NCI-H2196 treated with DMSO at 0.1 percent for 48 hours (cell line): ENCODE results near the gene DCST2.
A peak's percentile ranks its signal among the peaks of the same experiment; 100 is the strongest.

ENCODE experiments used
- DNase-seq: peaks from one replicate; lab custom pipeline; 2025; ENCODE audit not compliant: unreplicated experiment; lab: John Stamatoyannopoulos, UW

DCST2 gene

GRCh38 chr1:155030243-155030795, 3.3 kb downstream of the DCST2 start:
- no peak for DNase-seq

- no peak for DNase-seq
Measured at GRCh38 chr1:155029513-155030242, 3.9 kb downstream of the DCST2 start.

- no peak for DNase-seq
Measured at GRCh38 chr1:155026588-155026987, 7.0 kb downstream of the DCST2 start.

- no peak for DNase-seq
Measured at GRCh38 chr1:155026154-155026553, 7.4 kb downstream of the DCST2 start.

DNA sequence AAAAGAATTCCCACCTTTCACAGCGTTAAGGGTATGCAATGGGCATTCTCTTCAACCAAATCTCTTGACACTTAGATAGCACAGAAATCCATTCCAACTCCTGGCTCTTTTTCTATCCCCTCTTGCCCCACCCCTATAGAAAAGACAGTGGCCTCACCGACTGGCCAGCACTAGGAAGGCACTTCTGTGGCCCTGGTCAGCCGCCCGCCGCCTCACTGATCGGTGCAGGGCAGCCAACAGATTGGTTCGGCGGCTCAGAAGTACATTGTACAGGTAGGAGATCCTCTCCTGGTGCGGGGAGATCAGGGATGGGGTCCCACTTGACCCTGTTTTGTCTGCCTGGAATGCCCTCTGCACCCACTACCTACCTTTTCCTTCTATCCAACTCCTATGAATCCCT, 9.3 kb downstream of the DCST2 start:
- DNase-seq, result no peak

- no peak for DNase-seq
Measured at GRCh38 chr1:155023627-155024026, 10.0 kb downstream of the DCST2 start.

DNA sequence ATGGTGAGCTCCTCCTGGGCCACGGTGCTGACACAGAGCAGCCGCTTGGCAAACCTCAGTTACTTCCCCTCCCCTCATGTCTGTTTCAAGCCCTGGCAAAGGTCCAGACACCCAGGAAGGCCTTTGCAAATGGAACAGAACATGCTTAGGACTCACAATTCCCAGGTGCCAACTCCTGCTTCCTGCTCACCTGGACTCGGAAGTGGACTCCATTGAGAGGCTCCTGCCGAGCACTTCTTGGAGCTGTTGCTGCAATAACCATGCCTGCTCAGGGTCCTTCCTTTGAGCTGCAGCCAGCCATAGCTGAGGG, 10.7 kb downstream of the DCST2 start:
- no peak for DNase-seq

DNA sequence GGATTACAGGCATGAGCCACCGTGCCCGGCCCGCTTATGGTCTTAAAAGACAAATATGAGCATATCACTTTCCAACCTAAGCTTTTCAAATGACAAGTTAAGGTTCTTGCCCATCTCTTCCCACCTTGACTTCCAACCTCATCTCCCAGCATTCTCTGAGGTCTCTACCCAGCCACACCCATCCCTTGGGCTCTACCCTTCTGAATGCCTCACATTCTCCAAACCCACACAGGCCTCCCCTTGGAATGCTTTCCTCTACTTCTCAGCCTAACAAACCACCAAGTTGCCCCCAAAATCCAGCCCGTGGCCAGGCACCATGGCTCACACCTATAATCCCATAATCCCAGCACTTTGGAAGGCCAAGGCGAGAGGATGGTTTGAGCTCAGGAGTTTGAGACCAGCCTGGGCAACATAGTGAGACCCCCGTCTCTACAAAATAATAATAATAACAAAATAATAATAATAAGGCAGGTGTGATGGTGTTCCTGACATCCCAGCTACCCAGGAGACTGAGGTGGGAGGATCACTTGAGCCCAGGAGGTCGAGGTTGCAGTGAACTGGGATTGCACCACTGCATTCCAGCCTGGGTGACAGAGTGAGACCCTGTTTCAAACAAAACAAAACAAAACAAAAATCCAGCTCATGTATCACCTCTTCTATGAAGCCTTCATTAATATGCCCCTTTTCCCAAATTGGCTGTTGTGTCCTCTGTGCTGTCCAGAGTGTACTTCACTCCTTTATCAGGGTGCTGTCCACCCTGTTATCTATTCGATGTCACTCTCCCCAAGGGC, 11.2 kb downstream of the DCST2 start:
- no peak for DNase-seq

- DNase-seq, result no peak
Measured at GRCh38 chr1:155019377-155020245, 14.0 kb downstream of the DCST2 start.

- no peak for DNase-seq
Measured at GRCh38 chr1:155018617-155019348, 14.8 kb downstream of the DCST2 start.

- no peak for DNase-seq
Measured at GRCh38 chr1:155017946-155018316, 15.7 kb downstream of the DCST2 start.

DNA sequence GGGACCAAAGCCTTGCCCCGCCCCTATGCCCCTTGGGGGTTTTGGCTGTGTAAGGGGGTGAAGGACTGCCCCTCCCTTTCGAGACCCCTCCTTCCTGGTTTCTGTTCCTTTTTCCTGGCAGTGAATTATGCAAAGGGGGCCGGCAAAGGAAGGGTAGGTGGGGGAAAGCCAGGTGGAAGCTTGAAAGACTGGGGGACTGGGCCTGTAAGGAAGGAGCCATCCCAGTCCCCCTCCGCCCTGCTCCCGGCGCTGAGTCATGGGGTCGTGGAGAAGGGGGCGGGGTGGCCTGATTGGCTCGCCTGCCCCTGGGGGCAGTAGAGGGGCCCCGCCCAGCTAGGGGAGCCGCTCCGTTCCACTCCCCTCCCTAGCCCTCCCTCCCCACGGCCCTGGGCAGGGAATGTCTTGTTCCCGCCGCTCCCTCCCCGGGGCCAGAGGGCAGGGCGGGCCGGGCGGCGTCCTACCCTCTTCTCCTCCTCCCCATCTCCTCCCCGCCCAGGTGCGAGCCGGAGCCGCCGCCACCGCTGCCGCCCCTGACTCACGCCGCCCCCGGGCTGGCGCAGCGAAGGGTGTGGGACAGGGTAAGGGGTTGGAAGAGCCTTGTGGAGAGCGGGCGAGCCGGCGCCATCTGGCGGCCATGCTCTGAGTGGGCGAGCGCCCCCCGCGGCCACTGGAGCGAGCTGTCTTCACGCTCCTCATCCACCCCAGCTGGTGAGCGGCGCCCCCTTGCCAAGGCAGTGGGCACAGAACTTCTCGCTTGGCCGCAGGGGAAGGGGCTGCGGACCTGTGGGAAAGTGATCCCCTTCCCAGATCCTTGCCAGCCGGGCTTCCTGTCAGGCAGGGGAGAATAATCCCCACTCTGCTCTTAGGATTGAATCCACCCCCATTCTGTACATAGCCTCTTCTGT, 16.3 kb downstream of the DCST2 start:
- peak; percentile 53 for DNase-seq

GRCh38 chr1:155016231-155016831, 17.2 kb downstream of the DCST2 start:
- no peak for DNase-seq

GRCh38 chr1:155015527-155016230, 17.9 kb downstream of the DCST2 start:
- no peak for DNase-seq

- DNase-seq, result no peak
Measured at GRCh38 chr1:155014709-155015508, 18.7 kb downstream of the DCST2 start.

DNA sequence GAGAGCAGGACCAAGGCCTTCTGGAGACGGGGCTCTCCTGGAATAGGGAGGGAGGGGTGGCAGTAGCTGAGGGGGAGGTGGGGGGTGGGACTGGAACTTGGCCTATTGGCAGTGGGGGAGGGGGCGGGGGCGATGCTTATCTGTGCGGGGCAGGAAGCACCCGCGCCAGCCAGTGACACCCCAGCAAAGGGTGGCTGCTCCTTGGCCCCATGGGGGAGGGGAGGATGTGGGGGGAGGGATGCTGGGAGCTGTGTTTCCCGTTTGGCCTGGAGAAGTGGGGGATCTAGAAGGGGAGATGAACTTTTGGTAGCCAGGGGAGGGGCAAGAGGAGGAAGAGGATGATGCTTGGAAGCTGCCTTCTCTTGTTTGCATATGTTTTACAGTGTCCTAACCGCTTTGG, 19.9 kb downstream of the DCST2 start:
- no peak for DNase-seq

DNA sequence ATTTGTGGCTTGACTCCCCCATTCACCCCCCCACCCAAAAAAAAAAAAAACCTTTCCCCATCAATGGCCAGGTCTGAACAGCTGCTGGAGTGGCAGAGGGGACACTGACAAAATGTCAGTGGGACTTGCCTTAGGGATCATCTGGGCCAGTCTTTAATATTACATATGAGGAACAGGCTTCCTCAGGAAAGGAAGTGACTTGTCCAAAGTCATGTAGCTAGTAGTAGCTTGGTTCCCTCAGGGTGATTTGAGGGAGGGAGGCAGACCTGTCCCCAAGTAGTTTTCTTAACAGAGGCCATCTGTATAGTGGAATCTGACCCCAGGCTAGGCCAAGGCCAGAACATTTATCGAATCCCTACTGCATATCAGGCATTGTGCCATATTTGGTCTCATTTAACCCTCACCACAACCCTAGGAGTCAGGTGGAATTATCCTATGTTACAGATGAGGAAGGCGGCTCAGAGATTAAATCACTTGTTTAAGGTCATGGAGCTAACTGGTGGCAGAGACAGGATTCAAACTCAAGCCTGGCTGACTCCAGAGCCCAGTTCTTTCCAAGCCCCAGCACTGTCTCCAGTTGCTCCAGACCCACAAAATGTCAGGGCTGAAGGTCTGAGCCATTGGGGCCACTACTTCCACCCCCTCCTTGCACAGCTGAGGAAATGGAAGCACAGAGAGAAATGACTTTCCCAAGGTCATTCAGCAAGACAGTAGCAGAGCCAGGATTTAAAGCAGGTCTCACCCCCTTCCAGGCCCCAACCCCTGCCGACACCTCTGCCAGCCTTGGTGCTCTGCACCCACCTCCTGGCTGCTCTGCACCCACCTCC, 20.6 kb downstream of the DCST2 start:
- no peak for DNase-seq
